Measurements from ENCODE around the gene MSMO1. TPM values are rescaled to one million over a fixed set of nuclear protein-coding genes. Genes with fewer than 3 reads are reported as not detected.

Gene MSMO1
- total and polyA plus RNA-seq, 8 donors: 5.6 to 19.5 (median 10.9) TPM

DNA sequence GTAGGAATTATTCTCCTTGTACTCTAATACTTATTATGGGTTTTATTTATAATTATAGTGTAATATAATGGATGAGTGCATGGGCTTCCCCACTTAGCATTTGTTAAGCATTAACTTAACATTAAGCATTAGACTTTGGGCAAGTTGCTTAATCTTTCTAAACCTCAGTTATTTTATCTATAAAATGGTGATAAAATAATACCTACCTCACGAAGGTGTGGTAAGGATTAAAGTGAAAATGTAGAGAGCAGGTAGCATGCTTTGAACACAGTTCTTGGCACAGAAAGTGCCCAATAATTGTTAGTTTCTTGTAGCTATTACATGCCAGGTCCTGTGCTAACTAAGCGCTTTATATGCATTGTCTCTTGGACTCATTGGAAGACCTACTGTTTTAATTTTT, 2.6 kb downstream of the MSMO1 start:
- no peak for TF ChIP-seq CTCF (IDR thresholded peaks at IDR 0.05)
- FAIRE-seq: no peak
- peaks cover 8 to 31% (median 29%) of the 10 kb centered on the region in 3 donors for H3K4me1 ChIP-seq
- no peak for ATAC-seq
- 57 to 65% methylated on average over 2 of the region's 2 CpGs for WGBS, 2 donors
- H3K4me3 ChIP-seq: no peak overlapping the region
- no peaks in the 10 kb centered on the region for H3K27me3 ChIP-seq
- H3K36me3 ChIP-seq: no peaks in the 10 kb centered on the region
- DNase-seq: no peak
- intact Hi-C loops (cut with DNase I): no loop called here
- no peak overlapping the region for H3K27ac ChIP-seq
- no peaks in the 10 kb centered on the region for H3K9me3 ChIP-seq

DNA sequence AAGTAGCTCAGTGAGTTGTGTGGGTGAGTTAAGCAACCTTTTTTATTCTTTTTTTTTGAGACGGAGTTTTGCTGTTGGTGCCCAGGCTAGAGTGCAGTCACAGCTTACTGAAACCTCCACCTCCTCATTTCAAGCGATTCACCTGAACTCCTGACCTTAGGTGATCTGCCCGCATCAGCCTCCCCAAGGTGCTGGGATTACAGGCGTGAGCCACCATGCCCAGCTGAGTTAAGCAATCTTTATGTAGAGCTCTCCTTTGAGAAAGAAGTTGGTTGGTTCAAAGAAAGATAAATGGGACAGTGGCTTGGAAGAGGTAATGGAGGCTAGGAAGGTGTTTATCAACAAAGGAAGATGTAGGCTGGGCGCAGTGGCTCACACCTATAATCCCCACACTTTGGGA, 3.2 kb downstream of the MSMO1 start:
- no peak overlapping the region for H3K4me3 ChIP-seq
- WGBS, 2 donors: 87 to 88% methylated on average over 5 of the region's 5 CpGs
- no peak for FAIRE-seq

DNA sequence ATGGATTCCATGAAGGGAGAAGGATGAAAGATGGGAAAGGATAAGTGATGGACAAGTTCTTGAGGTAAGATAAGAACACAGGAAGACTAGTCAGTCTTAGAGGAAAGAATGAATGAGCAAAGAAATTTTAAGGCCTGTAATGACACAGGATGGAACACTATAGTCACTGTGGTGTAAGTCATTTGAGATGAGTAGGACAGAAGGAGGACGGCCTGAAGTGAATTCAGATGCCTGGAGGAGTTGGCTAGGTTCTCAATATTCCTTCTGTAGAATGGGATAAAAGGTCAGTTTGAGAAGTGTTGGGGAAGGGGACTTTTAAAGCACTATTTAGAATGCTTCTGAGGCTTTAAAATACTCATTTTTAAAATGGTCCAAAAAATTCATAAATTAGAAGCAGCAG, 3.9 kb downstream of the MSMO1 start:
- Histone ChIP-seq H3K4me1 (peaks cover 8 to 29% (median 23%) of the 10 kb centered on the region in 3 donors), H3K27ac (no peak overlapping the region), H3K4me3 (no peak overlapping the region), H3K36me3 (no peaks in the 10 kb centered on the region), H3K27me3 (no peaks in the 10 kb centered on the region), H3K9me3 (no peaks in the 10 kb centered on the region)
- TF ChIP-seq CTCF (IDR thresholded peaks at IDR 0.05): no peak
- FAIRE-seq: no peak
- no peak for DNase-seq
- no peak for ATAC-seq
- intact Hi-C loops (cut with DNase I): no loop called here
- 92 to 96% methylated on average over 1 of the region's 1 CpG for WGBS, 2 donors

More for the DNA sequence above, 3.2 kb downstream of the MSMO1 start:
- no peak for ATAC-seq
- DNase-seq: no peak
- H3K36me3 ChIP-seq: no peaks in the 10 kb centered on the region
- H3K9me3 ChIP-seq: no peaks in the 10 kb centered on the region
- no peak for TF ChIP-seq CTCF (IDR thresholded peaks at IDR 0.05)
- no peaks in the 10 kb centered on the region for H3K27me3 ChIP-seq
- intact Hi-C loops (cut with DNase I): no loop called here
- peaks cover 8 to 30% (median 29%) of the 10 kb centered on the region in 3 donors for H3K4me1 ChIP-seq
- no peak overlapping the region for H3K27ac ChIP-seq

GRCh38 chr4:165331823-165332222, 4.4 kb downstream of the MSMO1 start:
- no peak overlapping the region for H3K4me3 ChIP-seq
- DNase-seq: no peak
- no peaks in the 10 kb centered on the region for H3K27me3 ChIP-seq
- no peak for TF ChIP-seq CTCF (IDR thresholded peaks at IDR 0.05)
- ATAC-seq: no peak
- intact Hi-C loops (cut with DNase I): no loop called here
- no peak overlapping the region for H3K27ac ChIP-seq
- H3K4me1 ChIP-seq: peaks cover 8 to 29% (median 20%) of the 10 kb centered on the region in 3 donors
- WGBS, 2 donors: 90 to 92% methylated on average over 10 of the region's 10 CpGs
- no peak for FAIRE-seq
- no peaks in the 10 kb centered on the region for H3K36me3 ChIP-seq
- no peaks in the 10 kb centered on the region for H3K9me3 ChIP-seq

GRCh38 chr4:165332502-165332901, 5.0 kb downstream of the MSMO1 start:
- TF ChIP-seq CTCF (IDR thresholded peaks at IDR 0.05): no peak
- no peak overlapping the region for H3K4me3 ChIP-seq
- ATAC-seq (no peak), DNase-seq (no peak), FAIRE-seq (no peak)
- intact Hi-C loops (cut with DNase I): no loop called here
- H3K27me3 ChIP-seq: no peaks in the 10 kb centered on the region
- H3K9me3 ChIP-seq: no peaks in the 10 kb centered on the region
- H3K36me3 ChIP-seq: no peaks in the 10 kb centered on the region
- WGBS, 2 donors: 50 to 52% methylated on average over 1 of the region's 1 CpG
- H3K27ac ChIP-seq: no peak overlapping the region
- peaks cover 8 to 29% (median 20%) of the 10 kb centered on the region in 3 donors for H3K4me1 ChIP-seq
